ENCODE results near the gene TCF4.

DNA sequence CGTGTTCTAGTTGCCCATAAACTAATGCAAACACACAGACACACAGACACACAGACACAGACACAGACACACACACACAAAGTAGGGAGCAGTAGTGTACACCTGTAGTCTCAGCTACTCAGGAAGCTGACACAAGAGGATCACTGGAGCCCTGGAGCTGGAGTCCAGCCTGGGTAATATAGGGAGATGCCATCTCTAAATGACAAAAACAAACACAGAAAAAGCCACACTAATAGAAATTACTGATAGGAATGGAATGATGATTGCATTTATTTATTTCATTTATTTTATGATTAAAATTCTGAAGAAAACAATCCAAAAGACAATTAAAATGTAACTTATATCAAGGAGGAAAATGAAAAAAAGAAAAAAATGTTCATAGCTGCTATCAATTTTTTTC is 30.8 kb downstream of the TCF4 start:
- TF ChIP-seq CTCF (IDR thresholded peaks at IDR 0.05) (no peak), POLR2A (IDR thresholded peaks at IDR 0.05) (no peak)
